GM18498 (cell line): ENCODE results near the gene UST.
"Not testable (repeated sequence)": the region's sequence is repeated elsewhere in the genome, so short reads cannot be mapped to it uniquely, and the experiment has no call there.

ENCODE experiments used
- ATAC-seq: cut with Tn5 transposase; IDR thresholded peaks from one replicate; pipeline ENCODE4 v1.9.1; 2021; ENCODE audit warnings: mild to moderate bottlenecking, moderate library complexity; ENCODE audit not compliant: unreplicated experiment

The UST gene

DNA sequence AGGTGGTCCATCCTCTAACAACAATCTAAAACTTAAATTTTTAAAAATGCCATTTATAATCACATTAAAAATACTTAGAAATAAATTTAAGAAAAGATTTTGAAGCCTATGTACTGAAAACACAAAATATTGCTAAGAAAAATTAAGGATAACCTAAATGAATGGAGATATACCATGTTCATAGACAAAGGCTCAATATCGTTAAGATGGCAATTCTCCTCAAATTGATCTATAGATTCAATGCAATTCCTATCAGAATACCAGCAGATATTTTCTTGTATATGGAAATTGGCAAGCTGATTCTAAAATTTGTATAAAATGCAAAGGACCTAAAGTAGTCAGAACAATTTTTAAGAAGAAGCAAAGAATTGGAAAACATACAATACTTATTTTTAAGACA lies 19.7 kb upstream of the UST start:
- no peak for ATAC-seq

DNA sequence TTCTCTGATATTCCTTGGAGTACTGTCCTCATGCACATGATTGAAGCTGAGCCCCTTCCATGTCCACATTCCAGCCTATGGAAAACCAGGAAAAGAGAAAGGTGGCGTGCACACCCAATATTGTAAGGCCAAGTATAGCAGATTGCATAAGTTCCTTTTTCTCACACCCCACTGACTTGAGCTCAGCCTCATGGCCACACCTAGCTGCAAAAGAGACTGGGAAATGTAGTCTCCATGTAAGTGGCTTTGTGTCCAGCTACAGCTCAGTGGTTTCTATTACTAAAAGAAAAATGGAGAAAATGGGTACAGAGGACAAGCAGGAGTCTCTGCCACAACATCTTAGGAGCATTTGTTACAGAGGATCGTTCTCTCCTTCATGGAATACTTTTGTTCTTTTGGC lies 10.8 kb upstream of the UST start:
- ATAC-seq = no peak

DNA sequence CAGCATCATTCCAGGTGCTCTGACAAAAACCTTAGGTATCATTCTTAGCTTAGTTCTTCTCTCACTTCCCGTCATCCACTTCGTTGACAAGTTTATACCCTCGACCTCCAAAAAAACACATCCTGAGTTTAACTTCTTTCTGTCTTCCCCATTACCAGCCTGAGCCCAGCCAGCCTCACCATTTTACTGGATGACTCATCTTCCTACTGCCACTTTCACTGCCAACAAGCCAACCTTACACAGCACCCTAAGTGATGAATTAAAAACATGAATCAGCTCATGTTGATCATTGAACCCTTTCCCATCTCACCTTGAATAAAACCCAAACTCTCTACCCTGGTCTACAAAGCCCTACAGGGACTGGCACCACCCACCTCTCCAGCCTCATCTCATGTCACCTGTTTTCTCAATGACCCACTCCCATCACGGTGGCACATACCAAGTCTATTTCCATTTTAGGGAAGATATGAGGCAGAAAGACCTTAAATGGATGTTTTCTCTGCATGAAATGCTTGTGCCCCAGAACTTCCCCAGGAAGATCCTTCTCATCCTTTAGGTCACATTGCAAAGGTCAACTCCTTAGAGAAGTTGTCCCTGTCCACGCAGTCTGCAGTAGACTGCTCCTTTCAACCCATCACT lies 9.9 kb upstream of the UST start:
- ATAC-seq = no peak

DNA sequence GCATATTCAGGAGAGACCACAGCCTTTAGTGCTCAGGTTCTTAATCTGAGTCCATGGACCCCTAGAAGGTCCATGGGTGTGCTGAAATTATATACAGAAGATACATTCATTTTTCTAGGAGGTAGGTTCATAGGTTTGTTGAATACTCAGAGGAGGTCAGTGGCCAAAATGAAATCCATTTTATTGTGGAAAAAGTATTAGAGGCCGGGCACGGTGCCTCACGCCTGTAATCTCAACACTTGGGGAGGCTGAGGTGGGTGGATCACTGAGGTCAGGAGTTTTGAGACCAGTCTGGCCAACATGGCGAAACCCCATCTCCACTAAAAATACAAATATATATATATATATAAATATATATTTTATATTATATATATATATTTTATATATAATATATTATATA lies 9.0 kb upstream of the UST start:
- ATAC-seq = no peak

- no peak for ATAC-seq
Observed at GRCh38 chr6:148738946-148739821, 7.6 kb upstream of the UST start.

GRCh38 chr6:148739822-148740128 lies 7.1 kb upstream of the UST start:
- no peak for ATAC-seq

- no peak for ATAC-seq
Observed at GRCh38 chr6:148743476-148743875, 3.4 kb upstream of the UST start.

GRCh38 chr6:148745926-148746325 lies 904 bp upstream of the UST start:
- no peak for ATAC-seq

DNA sequence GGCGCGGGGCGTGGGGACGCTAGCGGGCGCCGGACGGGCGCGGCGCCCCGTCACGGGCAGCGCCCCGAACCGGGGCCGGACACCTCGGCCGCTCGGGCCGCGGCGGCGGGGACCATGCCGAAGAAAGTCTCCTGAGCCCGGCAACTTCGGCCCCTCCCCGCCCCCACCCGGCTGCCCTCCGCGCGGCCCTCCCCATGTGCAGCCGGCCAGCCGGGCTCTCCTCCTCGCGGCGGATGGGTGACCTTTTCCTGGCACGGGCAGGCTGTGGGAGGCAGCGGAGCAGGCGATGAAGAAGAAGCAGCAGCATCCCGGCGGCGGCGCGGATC lies 278 bp downstream of the UST start:
- ATAC-seq = no peak

GRCh38 chr6:148747471-148748165 lies 788 bp downstream of the UST start:
- ATAC-seq = peak; percentile 42

DNA sequence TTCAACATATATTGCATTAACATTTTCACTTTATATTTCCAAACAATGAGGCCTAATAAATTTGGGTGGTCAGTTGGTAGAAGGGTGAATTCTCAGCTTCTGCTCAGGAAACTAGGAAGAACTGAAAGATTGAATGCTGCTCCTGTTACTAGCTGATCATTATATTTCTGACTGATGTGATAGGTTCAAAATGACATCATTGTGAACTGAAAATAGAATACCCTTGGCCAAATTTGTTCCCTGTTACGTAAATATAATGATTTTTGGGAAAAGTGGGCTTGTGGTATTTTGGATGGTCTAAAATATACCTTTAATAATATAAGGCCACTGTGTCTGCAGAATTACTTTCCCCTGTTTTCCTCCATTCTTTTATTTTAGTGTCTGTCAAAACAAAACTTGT lies 2.8 kb downstream of the UST start:
- ATAC-seq = no peak

- ATAC-seq = no peak
Observed at GRCh38 chr6:148750838-148751792, 4.3 kb downstream of the UST start.

- no peak for ATAC-seq
Observed at GRCh38 chr6:148751793-148752170, 5.0 kb downstream of the UST start.

DNA sequence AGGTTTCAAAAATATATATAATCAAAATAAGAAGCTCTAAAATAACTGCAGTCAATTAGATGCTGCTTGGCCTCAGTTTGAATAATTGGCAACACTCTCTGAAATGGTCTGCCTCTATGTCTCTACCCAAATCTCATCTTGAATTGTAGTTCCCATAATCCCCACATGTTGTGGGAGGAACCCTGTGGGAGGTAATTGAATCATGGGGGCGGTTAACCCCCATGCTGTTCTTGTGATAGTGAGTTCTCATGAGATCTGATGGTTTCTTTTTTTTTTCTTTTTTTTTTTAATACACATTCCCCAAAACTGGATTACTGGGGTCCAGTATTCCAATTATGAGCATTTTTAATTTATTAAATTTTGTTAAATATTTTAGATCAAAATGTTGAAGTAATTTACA lies 8.5 kb downstream of the UST start:
- not testable (repeated sequence) for ATAC-seq

GRCh38 chr6:148757944-148758480 lies 11.2 kb downstream of the UST start:
- no peak for ATAC-seq

- ATAC-seq = peak; percentile 79
Observed at GRCh38 chr6:148758492-148758891, 11.7 kb downstream of the UST start.

GRCh38 chr6:148760258-148760534 lies 13.4 kb downstream of the UST start:
- no peak for ATAC-seq

DNA sequence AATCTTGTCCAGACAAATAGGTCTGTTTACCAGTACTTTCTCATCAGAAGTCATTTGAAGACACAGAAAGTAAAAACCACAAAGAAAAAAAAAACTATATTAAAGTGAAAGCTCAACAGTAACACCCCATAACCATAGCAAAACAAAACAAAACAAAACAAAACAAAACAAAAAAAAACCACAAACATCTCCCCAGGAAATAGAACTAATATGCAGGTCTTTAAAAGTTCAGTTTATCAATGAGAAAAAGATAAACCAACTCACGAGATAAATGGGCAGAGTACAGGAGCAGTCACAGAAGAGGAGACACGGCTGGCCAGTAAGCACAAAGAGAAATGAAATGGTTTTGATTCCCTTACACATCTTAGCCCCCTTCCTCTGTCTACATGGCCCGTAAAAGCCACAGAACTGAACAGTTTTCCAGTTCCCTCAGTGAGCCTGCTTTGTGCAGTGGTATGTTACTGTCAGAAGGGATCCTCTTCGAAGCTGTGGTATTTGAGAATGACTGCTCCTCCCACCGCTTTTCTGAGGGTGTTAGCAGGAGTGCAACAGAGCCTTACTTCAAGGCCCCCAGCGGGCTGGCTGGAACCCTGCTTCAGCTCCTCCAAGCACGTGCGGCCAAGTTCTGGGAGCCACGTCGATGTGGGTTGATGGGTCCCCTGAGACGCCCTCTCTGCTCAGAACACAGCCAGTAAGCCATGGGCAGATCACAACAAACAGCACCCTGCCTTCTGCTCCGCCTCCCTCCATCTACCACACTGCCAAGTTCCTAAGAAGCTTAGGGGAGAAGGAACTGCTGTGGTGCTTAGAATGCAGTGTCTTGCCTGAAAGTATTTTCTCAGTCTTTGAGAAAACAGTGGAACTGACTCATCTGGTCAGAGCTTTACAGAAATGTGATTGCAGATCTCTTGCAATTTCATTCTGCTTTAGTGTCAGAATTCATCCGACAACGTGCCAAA lies 14.0 kb downstream of the UST start:
- ATAC-seq = peak; percentile 39

GRCh38 chr6:148761527-148762011 lies 14.7 kb downstream of the UST start:
- peak; percentile 4 for ATAC-seq

DNA sequence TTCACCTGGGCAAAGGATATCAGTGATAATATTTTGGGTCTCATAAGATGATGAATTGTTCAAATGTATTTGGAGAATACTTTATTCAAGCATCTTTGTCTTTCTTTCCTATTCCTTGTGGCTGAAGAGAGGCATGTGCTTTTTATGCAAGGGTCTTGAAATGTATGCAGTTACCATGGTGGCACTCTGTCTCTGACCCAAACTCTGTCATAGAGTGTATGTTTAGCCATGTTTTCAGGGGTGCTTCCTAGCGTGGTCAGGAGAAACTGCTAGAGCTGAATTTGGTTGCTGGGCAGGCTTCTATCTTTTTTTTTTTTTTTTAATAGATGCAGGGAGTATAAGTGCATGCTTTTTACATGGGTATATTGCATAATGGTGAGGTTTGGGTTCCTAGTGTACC lies 15.4 kb downstream of the UST start:
- ATAC-seq = no peak
